Myometrial cell (primary cell): ENCODE results near the gene SPATA31A3. TPM values are rescaled to one million over a fixed set of nuclear protein-coding genes. Genes with fewer than 3 reads are reported as not detected.

Experiments
- total RNA-seq: library from RNA; depleted of rRNA; stranded (reverse); fragments of >200 nt; gene quantifications from 2 replicates; pipeline ENCODE4 v1.2.3, GENCODE V29; 2015

SPATA31A3 gene
- not detected in 2 replicates for total RNA-seq

DNA sequence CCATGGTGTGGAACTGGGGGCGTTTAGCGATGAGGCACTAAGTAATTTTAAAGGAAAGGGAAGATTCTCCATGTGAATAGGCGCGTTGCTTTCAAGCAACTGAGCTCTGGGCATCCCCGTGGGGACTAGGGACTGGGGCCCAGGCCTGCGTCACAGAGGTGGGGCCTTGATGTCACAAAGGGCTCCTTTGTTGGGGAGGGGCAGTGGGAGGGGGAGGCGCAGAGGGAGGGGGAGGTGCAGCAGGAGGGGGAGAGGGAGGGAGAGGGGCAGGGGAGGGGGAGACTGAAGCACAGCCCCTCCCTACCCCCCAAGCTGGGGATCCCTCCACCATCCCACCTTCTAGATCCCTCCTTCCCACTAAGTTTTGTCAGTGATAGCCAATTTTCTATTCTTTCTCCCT is at the start of gene SPATA31A3:
Gene SPATA31A3, minus strand, starts transcription at position 101 of the 400 bp plus-strand sequence. Its CDS starts 29 bp downstream, at position 72.

Other genes with a start within 250 kb of the SPATA31A3 start
- 1.1 and 1.4 TPM in 2 replicates for gene ZNF658, start 91.8 kb downstream of the SPATA31A3 start, total RNA-seq